SK-N-MC (cell line): Measurements from ENCODE around the gene MYL3.

Experiments used
- EZH2 ChIP-seq: fragments of 200-600 bp; sonication (generic); IDR thresholded peaks from one replicate; pipeline ENCODE4 v1.6.1; 2017; ENCODE audit warnings: antibody characterized with exemption
- FOXP2 ChIP-seq: optimal IDR thresholded peaks from 2 replicates; pipeline ENCODE3; 2011; ENCODE audit warnings: mild to moderate bottlenecking, moderate library complexity; ENCODE audit not compliant: insufficient read depth; ENCODE audit errors: extremely low read length, control extremely low read depth
- POLR2AphosphoS5 ChIP-seq: IDR thresholded peaks from 2 replicates; pipeline ENCODE4 v1.6.1; 2012; ENCODE audit warnings: mild to moderate bottlenecking, low read depth, low read length, borderline replicate concordance

- TF ChIP-seq POLR2AphosphoS5 (no peak), EZH2 (no peak), FOXP2 (no peak)
These were observed 31.9 kb downstream of the MYL3 start for GRCh38 chr3:46831316-46831715.
